WTC11 (cell line): Measurements from ENCODE around the gene AOC3. TPM values are rescaled to one million over a fixed set of nuclear protein-coding genes. Genes with fewer than 3 reads are reported as not detected.
"Not testable (repeated sequence)": the region's sequence is repeated elsewhere in the genome, so short reads cannot be mapped to it uniquely, and the experiment has no call there.

Source experiments
- ATAC-seq: fragments of 200-7000 bp; cut with Tn5 transposase; 2 replicates; pipeline ENCODE4 v1.10.0; 2021; ENCODE audit warnings: mild to moderate bottlenecking, moderate library complexity
- CTCF ChIA-PET: fragments of 300-600 bp; sonication (Branson Sonifier 250); formaldehyde crosslinking; loops from one replicate; lab custom pipeline; 2021; ENCODE audit warnings: antibody characterized with exemption; lab: Charles Lee
- POLR2A ChIA-PET: fragments of 350-600 bp; sonication (Branson Sonifier 250); formaldehyde crosslinking; loops from one replicate; lab custom pipeline; 2021; ENCODE audit warnings: antibody characterized with exemption; lab: Charles Lee
- DNase-seq: peaks from one replicate; pipeline ENCODE4 v3.0.0; 2021; ENCODE audit warnings: low spot score
- H3K27ac Mint-ChIP-seq: 2 replicates; pipeline ENCODE4 v1.8.0; 2021; ENCODE audit warnings: mixed read lengths
- H3K27me3 Mint-ChIP-seq: 2 replicates; pipeline ENCODE4 v1.8.0; 2021; ENCODE audit warnings: low read depth, mild to moderate bottlenecking, moderate library complexity, mixed read lengths
- H3K36me3 Mint-ChIP-seq: 2 replicates; pipeline ENCODE4 v1.8.0; 2021; ENCODE audit warnings: mixed read lengths
- H3K4me1 Mint-ChIP-seq: 2 replicates; pipeline ENCODE4 v1.8.0; 2022; ENCODE audit warnings: mixed read lengths
- H3K4me3 Mint-ChIP-seq: 2 replicates; pipeline ENCODE4 v1.8.0; 2021; ENCODE audit warnings: mild to moderate bottlenecking, moderate library complexity, mixed read lengths
- H3K9me3 Mint-ChIP-seq: 2 replicates; pipeline ENCODE4 v1.8.0; 2021; ENCODE audit warnings: mixed read lengths
- ATF1 ChIP-seq: sonication (generic); formaldehyde crosslinking; IDR thresholded peaks from 2 replicates; pipeline ENCODE4 v1.8.1; 2023; ENCODE audit warnings: mild to moderate bottlenecking, moderate library complexity, missing genetic modification reagents
- CBFB ChIP-seq: sonication (generic); formaldehyde crosslinking; IDR thresholded peaks from 2 replicates; pipeline ENCODE4 v1.8.1; 2022; ENCODE audit warnings: mild to moderate bottlenecking, low read depth, missing genetic modification reagents
- EMX1 ChIP-seq: fragments of 250-450 bp; sonication (Bioruptor Pico); IDR thresholded peaks from 2 replicates; pipeline ENCODE4 v1.8.0; 2021; ENCODE audit warnings: mild to moderate bottlenecking
- FOXK1 ChIP-seq: sonication (generic); formaldehyde crosslinking; IDR thresholded peaks from 2 replicates; pipeline ENCODE4 v1.8.0; 2022; ENCODE audit warnings: mild to moderate bottlenecking, moderate library complexity, missing genetic modification reagents
- FOXP1 ChIP-seq: sonication (generic); formaldehyde crosslinking; IDR thresholded peaks from 2 replicates; pipeline ENCODE4 v1.8.0; 2022; ENCODE audit warnings: missing genetic modification reagents, mild to moderate bottlenecking, moderate library complexity, borderline replicate concordance
- RORB ChIP-seq: fragments of 250-450 bp; sonication (Bioruptor Pico); IDR thresholded peaks from 2 replicates; pipeline ENCODE4 v1.9.0; 2021; ENCODE audit warnings: mild to moderate bottlenecking
- SMAD4 ChIP-seq: sonication (generic); formaldehyde crosslinking; IDR thresholded peaks from 2 replicates; pipeline ENCODE4 v1.8.0; 2022; ENCODE audit warnings: mild to moderate bottlenecking, missing genetic modification reagents
- SP1 ChIP-seq: sonication (generic); formaldehyde crosslinking; conservative IDR thresholded peaks from 2 replicates; pipeline ENCODE4 v1.8.1; 2022; ENCODE audit warnings: missing genetic modification reagents
- TEAD4 ChIP-seq: sonication (generic); formaldehyde crosslinking; IDR thresholded peaks from 2 replicates; pipeline ENCODE4 v1.8.0; 2022; ENCODE audit warnings: mild to moderate bottlenecking, missing genetic modification reagents
- ZNF121 ChIP-seq: sonication (generic); formaldehyde crosslinking; IDR thresholded peaks from 2 replicates; pipeline ENCODE4 v1.8.0; 2023; ENCODE audit warnings: missing genetic modification reagents
- ZNF263 ChIP-seq: sonication (generic); formaldehyde crosslinking; IDR thresholded peaks from 2 replicates; pipeline ENCODE4 v1.8.1; 2022; ENCODE audit warnings: low read depth, mild to moderate bottlenecking, moderate library complexity, missing genetic modification reagents
- ZNF671 ChIP-seq: fragments of 250-450 bp; sonication (Bioruptor Pico); IDR thresholded peaks from 2 replicates; pipeline ENCODE4 v1.8.0; 2021; ENCODE audit warnings: mild to moderate bottlenecking
- total RNA-seq: library from RNA; stranded (reverse); gene quantifications from 3 replicates; pipeline ENCODE4 v1.2.3, GENCODE V29; 2021
- TF ChIP-seq, protein P1 (sequence below): sonication (generic); formaldehyde crosslinking; IDR thresholded peaks from 2 replicates; pipeline ENCODE4 v1.8.1; 2023; ENCODE audit warnings: mild to moderate bottlenecking, missing genetic modification reagents, moderate library complexity
- TF ChIP-seq, protein P2 (sequence below): sonication (generic); formaldehyde crosslinking; IDR thresholded peaks from 2 replicates; pipeline ENCODE4 v1.8.0; 2022; ENCODE audit warnings: missing genetic modification reagents
- TF ChIP-seq, protein P3 (sequence below): fragments of 200-600 bp; IDR thresholded peaks from 2 replicates; pipeline ENCODE4 v1.8.0; 2022; ENCODE audit warnings: antibody characterized with exemption
- TF ChIP-seq, protein P4 (sequence below): fragments of 250-450 bp; sonication (Bioruptor Pico); IDR thresholded peaks from 2 replicates; pipeline ENCODE4 v1.9.0; 2021; ENCODE audit warnings: moderate library complexity, mild to moderate bottlenecking, inconsistent platforms, borderline replicate concordance
- TF ChIP-seq, protein P5 (sequence below): sonication (generic); formaldehyde crosslinking; IDR thresholded peaks from 2 replicates; pipeline ENCODE4 v1.8.1; 2023; ENCODE audit warnings: mild to moderate bottlenecking, missing genetic modification reagents
- TF ChIP-seq, protein P6 (sequence below): sonication (generic); formaldehyde crosslinking; IDR thresholded peaks from 2 replicates; pipeline ENCODE4 v1.8.0; 2023; ENCODE audit warnings: missing genetic modification reagents, mild to moderate bottlenecking, borderline replicate concordance

Gene AOC3
- total RNA-seq, 1 experiment from 2014 or later = 7.6 TPM

DNA sequence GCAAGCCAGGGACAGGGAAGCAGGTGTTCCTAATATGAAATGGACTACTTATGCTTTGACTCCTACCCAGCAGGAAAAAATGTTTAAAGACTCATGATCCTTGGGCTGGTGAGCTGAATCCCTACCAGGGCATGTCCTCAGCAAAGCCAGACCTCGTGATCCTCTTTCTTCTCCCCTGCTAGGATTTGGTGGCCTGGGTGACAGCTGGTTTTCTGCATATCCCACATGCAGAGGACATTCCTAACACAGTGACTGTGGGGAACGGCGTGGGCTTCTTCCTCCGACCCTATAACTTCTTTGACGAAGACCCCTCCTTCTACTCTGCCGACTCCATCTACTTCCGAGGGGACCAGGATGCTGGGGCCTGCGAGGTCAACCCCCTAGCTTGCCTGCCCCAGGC is 5.1 kb downstream of the AOC3 start:
- ATAC-seq, H3K36me3 Mint-ChIP-seq, H3K27ac Mint-ChIP-seq, H3K9me3 Mint-ChIP-seq, H3K27me3 Mint-ChIP-seq, POLR2A ChIA-PET, H3K4me1 Mint-ChIP-seq, H3K4me3 Mint-ChIP-seq, DNase-seq: not testable (repeated sequence)
- CTCF ChIA-PET = interaction anchor here (1.2 kb wide), 1 partner anchor 23 kb away, joined by 3 read pairs; no protein-coding TSS in a partner anchor

DNA sequence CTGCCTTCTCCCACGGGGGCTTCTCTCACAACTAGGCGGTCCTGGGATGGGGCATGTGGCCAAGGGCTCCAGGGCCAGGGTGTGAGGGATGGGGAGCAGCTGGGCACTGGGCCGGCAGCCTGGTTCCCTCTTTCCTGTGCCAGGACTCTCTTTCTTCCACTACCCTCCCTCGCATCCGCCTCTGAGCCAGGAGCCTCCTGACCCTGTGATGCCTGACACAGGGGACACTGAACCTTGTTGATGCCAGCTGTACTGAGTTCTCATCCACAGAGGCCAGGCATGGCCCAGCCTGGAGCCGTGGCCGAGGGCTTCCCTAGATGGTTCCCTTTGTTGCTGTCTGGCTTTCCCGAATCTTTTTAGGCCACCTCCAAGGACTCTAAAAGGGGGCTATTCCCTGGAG is 5.5 kb downstream of the AOC3 start:
- POLR2A ChIA-PET, ATAC-seq, H3K4me1 Mint-ChIP-seq, H3K9me3 Mint-ChIP-seq, DNase-seq, H3K27me3 Mint-ChIP-seq, H3K4me3 Mint-ChIP-seq, H3K27ac Mint-ChIP-seq, H3K36me3 Mint-ChIP-seq: not testable (repeated sequence)
- CTCF ChIA-PET = interaction anchor here (1.2 to 1.3 kb wide), 3 partner anchors 13 to 73 kb away, joined by 3 to 4 read pairs (median 3); no protein-coding TSS in a partner anchor

DNA sequence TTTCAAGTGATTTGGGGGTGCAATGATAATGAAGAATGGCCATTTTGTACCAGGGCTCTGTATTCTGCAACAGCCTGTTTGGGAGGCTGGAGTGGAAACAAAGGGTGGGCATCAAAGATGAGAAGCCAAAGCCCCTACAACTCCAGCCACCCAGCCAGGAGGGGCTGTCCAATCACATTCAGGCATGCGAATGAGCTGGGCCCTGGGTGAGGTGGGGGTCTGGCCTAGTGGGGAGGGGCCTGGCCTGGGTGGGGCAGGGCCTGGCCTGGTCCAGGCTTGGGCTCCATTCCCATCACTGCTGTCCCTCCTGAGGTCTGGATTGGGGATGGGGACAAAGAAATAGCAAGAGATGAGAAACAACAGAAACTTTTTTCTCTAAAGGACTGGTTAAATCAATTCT is 6.4 kb downstream of the AOC3 start:
- H3K36me3 Mint-ChIP-seq = no peaks in the 10 kb centered on the region
- peak; percentile 81 for ATAC-seq

More for the DNA sequence above, 6.4 kb downstream of the AOC3 start:
- TF ChIP-seq RORB (CRISPR knock-in tag) = no peak
- TF ChIP-seq SP1 (CRISPR knock-in tag) = no peak
- TF ChIP-seq ZNF671 = no peak
- TF ChIP-seq, protein P1, sequence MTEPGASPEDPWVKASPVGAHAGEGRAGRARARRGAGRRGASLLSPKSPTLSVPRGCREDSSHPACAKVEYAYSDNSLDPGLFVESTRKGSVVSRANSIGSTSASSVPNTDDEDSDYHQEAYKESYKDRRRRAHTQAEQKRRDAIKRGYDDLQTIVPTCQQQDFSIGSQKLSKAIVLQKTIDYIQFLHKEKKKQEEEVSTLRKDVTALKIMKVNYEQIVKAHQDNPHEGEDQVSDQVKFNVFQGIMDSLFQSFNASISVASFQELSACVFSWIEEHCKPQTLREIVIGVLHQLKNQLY (CRISPR knock-in tag) = no peak
- no peak for TF ChIP-seq TEAD4 (CRISPR knock-in tag)
- no peak for TF ChIP-seq ZNF263
- TF ChIP-seq ATF1 (CRISPR knock-in tag) = no peak
- TF ChIP-seq SMAD4 (CRISPR knock-in tag) = no peak
- TF ChIP-seq, protein P2, sequence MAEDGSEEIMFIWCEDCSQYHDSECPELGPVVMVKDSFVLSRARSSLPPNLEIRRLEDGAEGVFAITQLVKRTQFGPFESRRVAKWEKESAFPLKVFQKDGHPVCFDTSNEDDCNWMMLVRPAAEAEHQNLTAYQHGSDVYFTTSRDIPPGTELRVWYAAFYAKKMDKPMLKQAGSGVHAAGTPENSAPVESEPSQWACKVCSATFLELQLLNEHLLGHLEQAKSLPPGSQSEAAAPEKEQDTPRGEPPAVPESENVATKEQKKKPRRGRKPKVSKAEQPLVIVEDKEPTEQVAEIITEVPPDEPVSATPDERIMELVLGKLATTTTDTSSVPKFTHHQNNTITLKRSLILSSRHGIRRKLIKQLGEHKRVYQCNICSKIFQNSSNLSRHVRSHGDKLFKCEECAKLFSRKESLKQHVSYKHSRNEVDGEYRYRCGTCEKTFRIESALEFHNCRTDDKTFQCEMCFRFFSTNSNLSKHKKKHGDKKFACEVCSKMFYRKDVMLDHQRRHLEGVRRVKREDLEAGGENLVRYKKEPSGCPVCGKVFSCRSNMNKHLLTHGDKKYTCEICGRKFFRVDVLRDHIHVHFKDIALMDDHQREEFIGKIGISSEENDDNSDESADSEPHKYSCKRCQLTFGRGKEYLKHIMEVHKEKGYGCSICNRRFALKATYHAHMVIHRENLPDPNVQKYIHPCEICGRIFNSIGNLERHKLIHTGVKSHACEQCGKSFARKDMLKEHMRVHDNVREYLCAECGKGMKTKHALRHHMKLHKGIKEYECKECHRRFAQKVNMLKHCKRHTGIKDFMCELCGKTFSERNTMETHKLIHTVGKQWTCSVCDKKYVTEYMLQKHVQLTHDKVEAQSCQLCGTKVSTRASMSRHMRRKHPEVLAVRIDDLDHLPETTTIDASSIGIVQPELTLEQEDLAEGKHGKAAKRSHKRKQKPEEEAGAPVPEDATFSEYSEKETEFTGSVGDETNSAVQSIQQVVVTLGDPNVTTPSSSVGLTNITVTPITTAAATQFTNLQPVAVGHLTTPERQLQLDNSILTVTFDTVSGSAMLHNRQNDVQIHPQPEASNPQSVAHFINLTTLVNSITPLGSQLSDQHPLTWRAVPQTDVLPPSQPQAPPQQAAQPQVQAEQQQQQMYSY = no peak
- no peak for TF ChIP-seq CBFB (CRISPR knock-in tag)
- TF ChIP-seq, protein P3, sequence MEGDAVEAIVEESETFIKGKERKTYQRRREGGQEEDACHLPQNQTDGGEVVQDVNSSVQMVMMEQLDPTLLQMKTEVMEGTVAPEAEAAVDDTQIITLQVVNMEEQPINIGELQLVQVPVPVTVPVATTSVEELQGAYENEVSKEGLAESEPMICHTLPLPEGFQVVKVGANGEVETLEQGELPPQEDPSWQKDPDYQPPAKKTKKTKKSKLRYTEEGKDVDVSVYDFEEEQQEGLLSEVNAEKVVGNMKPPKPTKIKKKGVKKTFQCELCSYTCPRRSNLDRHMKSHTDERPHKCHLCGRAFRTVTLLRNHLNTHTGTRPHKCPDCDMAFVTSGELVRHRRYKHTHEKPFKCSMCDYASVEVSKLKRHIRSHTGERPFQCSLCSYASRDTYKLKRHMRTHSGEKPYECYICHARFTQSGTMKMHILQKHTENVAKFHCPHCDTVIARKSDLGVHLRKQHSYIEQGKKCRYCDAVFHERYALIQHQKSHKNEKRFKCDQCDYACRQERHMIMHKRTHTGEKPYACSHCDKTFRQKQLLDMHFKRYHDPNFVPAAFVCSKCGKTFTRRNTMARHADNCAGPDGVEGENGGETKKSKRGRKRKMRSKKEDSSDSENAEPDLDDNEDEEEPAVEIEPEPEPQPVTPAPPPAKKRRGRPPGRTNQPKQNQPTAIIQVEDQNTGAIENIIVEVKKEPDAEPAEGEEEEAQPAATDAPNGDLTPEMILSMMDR = no peak
- TF ChIP-seq, protein P4, sequence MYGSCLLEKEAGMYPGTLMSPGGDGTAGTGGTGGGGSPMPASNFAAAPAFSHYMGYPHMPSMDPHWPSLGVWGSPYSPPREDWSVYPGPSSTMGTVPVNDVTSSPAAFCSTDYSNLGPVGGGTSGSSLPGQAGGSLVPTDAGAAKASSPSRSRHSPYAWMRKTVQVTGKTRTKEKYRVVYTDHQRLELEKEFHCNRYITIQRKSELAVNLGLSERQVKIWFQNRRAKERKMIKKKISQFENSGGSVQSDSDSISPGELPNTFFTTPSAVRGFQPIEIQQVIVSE (CRISPR knock-in tag) = no peak
- TF ChIP-seq, protein P5, sequence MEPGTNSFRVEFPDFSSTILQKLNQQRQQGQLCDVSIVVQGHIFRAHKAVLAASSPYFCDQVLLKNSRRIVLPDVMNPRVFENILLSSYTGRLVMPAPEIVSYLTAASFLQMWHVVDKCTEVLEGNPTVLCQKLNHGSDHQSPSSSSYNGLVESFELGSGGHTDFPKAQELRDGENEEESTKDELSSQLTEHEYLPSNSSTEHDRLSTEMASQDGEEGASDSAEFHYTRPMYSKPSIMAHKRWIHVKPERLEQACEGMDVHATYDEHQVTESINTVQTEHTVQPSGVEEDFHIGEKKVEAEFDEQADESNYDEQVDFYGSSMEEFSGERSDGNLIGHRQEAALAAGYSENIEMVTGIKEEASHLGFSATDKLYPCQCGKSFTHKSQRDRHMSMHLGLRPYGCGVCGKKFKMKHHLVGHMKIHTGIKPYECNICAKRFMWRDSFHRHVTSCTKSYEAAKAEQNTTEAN = no peak
- TF ChIP-seq, protein P6, sequence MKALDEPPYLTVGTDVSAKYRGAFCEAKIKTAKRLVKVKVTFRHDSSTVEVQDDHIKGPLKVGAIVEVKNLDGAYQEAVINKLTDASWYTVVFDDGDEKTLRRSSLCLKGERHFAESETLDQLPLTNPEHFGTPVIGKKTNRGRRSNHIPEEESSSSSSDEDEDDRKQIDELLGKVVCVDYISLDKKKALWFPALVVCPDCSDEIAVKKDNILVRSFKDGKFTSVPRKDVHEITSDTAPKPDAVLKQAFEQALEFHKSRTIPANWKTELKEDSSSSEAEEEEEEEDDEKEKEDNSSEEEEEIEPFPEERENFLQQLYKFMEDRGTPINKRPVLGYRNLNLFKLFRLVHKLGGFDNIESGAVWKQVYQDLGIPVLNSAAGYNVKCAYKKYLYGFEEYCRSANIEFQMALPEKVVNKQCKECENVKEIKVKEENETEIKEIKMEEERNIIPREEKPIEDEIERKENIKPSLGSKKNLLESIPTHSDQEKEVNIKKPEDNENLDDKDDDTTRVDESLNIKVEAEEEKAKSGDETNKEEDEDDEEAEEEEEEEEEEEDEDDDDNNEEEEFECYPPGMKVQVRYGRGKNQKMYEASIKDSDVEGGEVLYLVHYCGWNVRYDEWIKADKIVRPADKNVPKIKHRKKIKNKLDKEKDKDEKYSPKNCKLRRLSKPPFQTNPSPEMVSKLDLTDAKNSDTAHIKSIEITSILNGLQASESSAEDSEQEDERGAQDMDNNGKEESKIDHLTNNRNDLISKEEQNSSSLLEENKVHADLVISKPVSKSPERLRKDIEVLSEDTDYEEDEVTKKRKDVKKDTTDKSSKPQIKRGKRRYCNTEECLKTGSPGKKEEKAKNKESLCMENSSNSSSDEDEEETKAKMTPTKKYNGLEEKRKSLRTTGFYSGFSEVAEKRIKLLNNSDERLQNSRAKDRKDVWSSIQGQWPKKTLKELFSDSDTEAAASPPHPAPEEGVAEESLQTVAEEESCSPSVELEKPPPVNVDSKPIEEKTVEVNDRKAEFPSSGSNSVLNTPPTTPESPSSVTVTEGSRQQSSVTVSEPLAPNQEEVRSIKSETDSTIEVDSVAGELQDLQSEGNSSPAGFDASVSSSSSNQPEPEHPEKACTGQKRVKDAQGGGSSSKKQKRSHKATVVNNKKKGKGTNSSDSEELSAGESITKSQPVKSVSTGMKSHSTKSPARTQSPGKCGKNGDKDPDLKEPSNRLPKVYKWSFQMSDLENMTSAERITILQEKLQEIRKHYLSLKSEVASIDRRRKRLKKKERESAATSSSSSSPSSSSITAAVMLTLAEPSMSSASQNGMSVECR = no peak
- TF ChIP-seq FOXK1 (CRISPR knock-in tag) = no peak
- no peak for TF ChIP-seq ZNF121
- TF ChIP-seq EMX1 (CRISPR knock-in tag) = no peak
- no peak for TF ChIP-seq FOXP1
- TF ChIP-seq, all 79 proteins: peak for 0
- Mint-ChIP-seq H3K27ac (no peak overlapping the region), H3K27me3 (no peaks in the 10 kb centered on the region; the same call in 1 of the 2 replicates), H3K4me3 (no peak overlapping the region), H3K4me1 (no peaks in the 10 kb centered on the region), H3K9me3 (no peaks in the 10 kb centered on the region)
- POLR2A ChIA-PET = no interaction called here
- CTCF ChIA-PET = interaction anchor here (1.1 to 1.3 kb wide), 3 partner anchors 14 to 141 kb away, joined by 3 to 4 read pairs (median 3); partner anchors contain the start of gene RPL27
- no peak for DNase-seq
